Astrocyte of the spinal cord (primary cell): ENCODE measurements around the gene PLEKHG5.
A peak's percentile ranks its signal among the peaks of the same experiment; 100 is the strongest.

Source experiments
- DNase-seq: peaks from one replicate; pipeline ENCODE4 v3.0.0; 2011; ENCODE audit warnings: low read depth, low spot score
- H3K4me3 ChIP-seq: 2 replicates; pipeline ENCODE4 v1.5.1; 2011; ENCODE audit warnings: low read depth, mild to moderate bottlenecking, low read length, moderate library complexity
- CTCF ChIP-seq: IDR thresholded peaks from 2 replicates; pipeline ENCODE4 v1.5.1; 2012; ENCODE audit warnings: low read depth, mild to moderate bottlenecking, low read length, inconsistent platforms
- in situ Hi-C: cut with HindIII; loops from 2 replicates; pipeline ENCODE4 v1.10.0; 2017; ENCODE audit warnings: low sequenced_read_pairs

The PLEKHG5 gene

GRCh38 chr1:6491480-6491962 lies at the start of gene PLEKHG5:
PLEKHG5 (minus strand) TSS chr1:6491667; CDS start chr1:6477571, 14,096 bp downstream.
- in situ Hi-C loops = no loop called here
- H3K4me3 ChIP-seq = peak within 1 kb of the TSS; percentile 89
- DNase-seq = peak; percentile 84
- TF ChIP-seq CTCF = no peak

GRCh38 chr1:6538956-6539355 lies 47.5 kb upstream of the PLEKHG5 start:
- no peak overlapping the region for H3K4me3 ChIP-seq
- no peak for TF ChIP-seq CTCF
- peak; percentile 82 for DNase-seq
- in situ Hi-C loops = no loop called here

GRCh38 chr1:6536291-6536690 lies 44.8 kb upstream of the PLEKHG5 start:
- DNase-seq = no peak
- in situ Hi-C loops = no loop called here
- H3K4me3 ChIP-seq = no peak overlapping the region
- TF ChIP-seq CTCF = no peak

GRCh38 chr1:6535214-6535613 lies 43.7 kb upstream of the PLEKHG5 start:
- in situ Hi-C loops = no loop called here
- no peak for TF ChIP-seq CTCF
- no peak overlapping the region for H3K4me3 ChIP-seq
- DNase-seq = no peak

- no peak overlapping the region for H3K4me3 ChIP-seq
- in situ Hi-C loops = no loop called here
- no peak for DNase-seq
- no peak for TF ChIP-seq CTCF
Observed at GRCh38 chr1:6534248-6534822, 42.9 kb upstream of the PLEKHG5 start.

- DNase-seq = no peak
- no peak for TF ChIP-seq CTCF
- H3K4me3 ChIP-seq = no peak overlapping the region
- in situ Hi-C loops = no loop called here
Observed at GRCh38 chr1:6531996-6532395, 40.5 kb upstream of the PLEKHG5 start.
